ENCODE measurements around the gene NF1.

The NF1 gene

GRCh38 chr17:31424944-31425281, 330.1 kb downstream of the NF1 start:
- Histone ChIP-seq H3K9me3 (ENCODE audit: insufficient read depth, low read length) (no peaks in the 10 kb centered on the region), H3K79me2 (ENCODE audit: insufficient read depth, low read length) (no peaks in the 10 kb centered on the region), H3K27ac (ENCODE audit: low read depth, low read length) (no peak overlapping the region), H3K9ac (ENCODE audit: low read length) (no peak overlapping the region), H4K20me1 (ENCODE audit: low read depth, low read length) (no peaks in the 10 kb centered on the region), H3K9me2 (replicated peaks; ENCODE audit: insufficient read depth, low read length) (no peaks in the 10 kb centered on the region), H2AFZ (ENCODE audit: low read depth, low read length, severe bottlenecking) (no peak overlapping the region), H3F3A (ENCODE audit: insufficient read depth) (no peaks in the 10 kb centered on the region), H3K4me3 (ENCODE audit: insufficient read depth, low read length, poor library complexity, severe bottlenecking) (no peak overlapping the region), H3K36me3 (ENCODE audit: low read length) (no peaks in the 10 kb centered on the region), H3K4me2 (ENCODE audit: low read depth, low read length, poor library complexity, severe bottlenecking) (no peak overlapping the region), H3K27me3 (ENCODE audit: low read length) (no peaks in the 10 kb centered on the region)
- TF ChIP-seq CTCF (IDR thresholded peaks at IDR 0.05; ENCODE audit: insufficient read depth, low read length, poor library complexity, severe bottlenecking) (no peak), EZH2phosphoT487 (conservative IDR thresholded peaks at IDR 0.05; ENCODE audit: low read length) (no peak)

- H3K4me2 ChIP-seq (ENCODE audit: low read depth, low read length, poor library complexity, severe bottlenecking), result no peak overlapping the region
- no peaks in the 10 kb centered on the region for H3K79me2 ChIP-seq (ENCODE audit: insufficient read depth, low read length)
- no peak overlapping the region for H2AFZ ChIP-seq (ENCODE audit: low read depth, low read length, severe bottlenecking)
- H4K20me1 ChIP-seq (ENCODE audit: low read depth, low read length), result no peaks in the 10 kb centered on the region
- no peaks in the 10 kb centered on the region for H3K27me3 ChIP-seq (ENCODE audit: low read length)
- H3K9me2 ChIP-seq (replicated peaks; ENCODE audit: insufficient read depth, low read length), result no peaks in the 10 kb centered on the region
- H3K4me3 ChIP-seq (ENCODE audit: insufficient read depth, low read length, poor library complexity, severe bottlenecking), result no peak overlapping the region
- TF ChIP-seq CTCF (IDR thresholded peaks at IDR 0.05; ENCODE audit: insufficient read depth, low read length, poor library complexity, severe bottlenecking), result no peak
- no peaks in the 10 kb centered on the region for H3K9me3 ChIP-seq (ENCODE audit: insufficient read depth, low read length)
- H3K9ac ChIP-seq (ENCODE audit: low read length), result no peak overlapping the region
- H3K36me3 ChIP-seq (ENCODE audit: low read length), result no peaks in the 10 kb centered on the region
- no peaks in the 10 kb centered on the region for H3F3A ChIP-seq (ENCODE audit: insufficient read depth)
- no peak overlapping the region for H3K27ac ChIP-seq (ENCODE audit: low read depth, low read length)
These were observed 330.7 kb downstream of the NF1 start for GRCh38 chr17:31425282-31426040.

Measured in SU-DHL-6 (cell line).